K562 (cell line): ENCODE results near the gene ZBTB38. TPM values are rescaled to one million over a fixed set of nuclear protein-coding genes. Genes with fewer than 3 reads are reported as not detected.

Experiments
- ATAC-seq: fragments of 200-7000 bp; cut with Tn5 transposase; 3 replicates; pipeline ENCODE4 v1.9.1; 2020; ENCODE audit warnings: moderate library complexity
- BruUV-seq: library from RNA; stranded (reverse); fragments of 400-500 nt; replicated peaks from 2 replicates; lab custom pipeline; 2021; lab: Mats Ljungman, UMichigan
- CTCF ChIA-PET: fragments of 300-600 bp; formaldehyde crosslinking; extraction: SDS; loops from one replicate; lab custom pipeline; 2021; ENCODE audit warnings: low intra/inter-chr PET ratio; lab: Yijun Ruan, JAX
- POLR2A ChIA-PET: fragments of 300-600, 350-650 bp; sonication (Branson Sonifier 250); formaldehyde crosslinking; extraction: SDS; loops from one replicate; lab custom pipeline; 2021; ENCODE audit warnings: antibody characterized with exemption, inconsistent platforms; lab: Yijun Ruan, JAX
- DNase-seq, 4 experiments: peaks; one replicate each; pipeline versions ENCODE4 v3.0.0 to v3.0.0-alpha.2; 2011 to 2018; ENCODE audit warnings: low spot score in 3 of 4, mixed read lengths in 3 of 4; ENCODE audit errors: extremely low read depth in 1 of 4
- FAIRE-seq: peaks from 2 replicates; lab custom pipeline; 2011; peaks lifted over from hg19 to GRCh38; lab: Jason Lieb, UNC
- H2AFZ ChIP-seq: 2 replicates; pipeline ENCODE4 v1.6.0; 2011; ENCODE audit warnings: low read depth, low read length, control low read depth, inconsistent platforms
- H3K27ac ChIP-seq: fragments of 200-600 bp; 3 replicates; pipeline ENCODE4 v1.8.0; 2011; ENCODE audit warnings: low read depth, mild to moderate bottlenecking, control low read depth, inconsistent platforms, low read length, moderate library complexity, mixed read lengths; ENCODE audit errors: extremely low read depth
- H3K27me3 ChIP-seq, 2 experiments: fragments of 300-600 bp in 1 of 2; 2 replicates in 1 of 2; 3 replicates in 1 of 2; pipeline versions ENCODE4 v1.6.0 to v1.8.0; 2011; ENCODE audit warnings: inconsistent platforms in 2 of 2, low read length in 2 of 2, mild to moderate bottlenecking in 1 of 2, mixed read lengths in 1 of 2, moderate library complexity in 1 of 2; ENCODE audit not compliant: control insufficient read depth in 2 of 2, insufficient read depth in 2 of 2
- H3K36me3 ChIP-seq: fragments of 300-600 bp; 3 replicates; pipeline ENCODE4 v1.8.0; 2011; ENCODE audit warnings: mild to moderate bottlenecking, low read length, inconsistent platforms; ENCODE audit not compliant: control insufficient read depth, insufficient read depth
- H3K4me1 ChIP-seq, 2 experiments: fragments of 200-600 bp in 1 of 2; replicated peaks in 1 of 2; 2 replicates in 1 of 2; 3 replicates in 1 of 2; pipeline versions ENCODE4 v1.5.1 to v1.8.0; 2011; ENCODE audit warnings: inconsistent platforms in 2 of 2, low read length in 2 of 2, mild to moderate bottlenecking in 1 of 2, mixed read lengths in 1 of 2, moderate library complexity in 1 of 2; ENCODE audit not compliant: control insufficient read depth in 2 of 2, insufficient read depth in 2 of 2
- H3K4me2 ChIP-seq: 2 replicates; pipeline ENCODE4 v1.6.1; 2011; ENCODE audit warnings: low read length, control low read depth, inconsistent platforms, mixed read lengths; ENCODE audit not compliant: insufficient read depth
- H3K4me3 ChIP-seq: fragments of 200-600 bp; sonication (generic), shearing (Covaris generic); 2 replicates; pipeline ENCODE4 v1.5.1; 2016; ENCODE audit warnings: control low read depth, inconsistent platforms
- H3K79me2 ChIP-seq: fragments of 200-600 bp; 3 replicates; pipeline ENCODE4 v1.8.0; 2011; ENCODE audit warnings: low read length, inconsistent platforms; ENCODE audit not compliant: control insufficient read depth, insufficient read depth
- H3K9ac ChIP-seq, 2 experiments: 2 replicates each; pipeline versions ENCODE4 v1.6.0 to v1.6.1; 2011; ENCODE audit warnings: low read depth in 2 of 2, low read length in 2 of 2, control low read depth in 1 of 2, inconsistent platforms in 1 of 2, mild to moderate bottlenecking in 1 of 2, mixed read lengths in 1 of 2; ENCODE audit not compliant: insufficient read depth in 1 of 2
- H3K9me1 ChIP-seq: one replicate; pipeline ENCODE4 v1.6.0; 2011; ENCODE audit warnings: inconsistent platforms, mild to moderate bottlenecking, low read length, moderate library complexity; ENCODE audit not compliant: control insufficient read depth, insufficient read depth
- H3K9me3 ChIP-seq: replicated peaks from 2 replicates; pipeline ENCODE4 v1.5.1; 2011; ENCODE audit warnings: low read depth, low read length, inconsistent platforms; ENCODE audit not compliant: control insufficient read depth, insufficient read depth
- H4K20me1 ChIP-seq: replicated peaks from 2 replicates; pipeline ENCODE4 v1.6.1; 2011; ENCODE audit warnings: low read length, inconsistent platforms, mixed read lengths; ENCODE audit not compliant: control insufficient read depth, insufficient read depth
- BRCA1 ChIP-seq, 2 experiments: fragments of 450-650 bp in 1 of 2; sonication (generic) in 1 of 2; formaldehyde crosslinking in 1 of 2; IDR thresholded peaks; 2 replicates each; pipeline versions ENCODE4 v1.5.0 to v1.6.1; 2017 to 2020; ENCODE audit warnings: mild to moderate bottlenecking in 1 of 2, missing genetic modification reagents in 1 of 2
- KLF13 ChIP-seq: fragments of 450-650 bp; IDR thresholded peaks from 2 replicates; pipeline ENCODE4 v1.6.1; 2016; ENCODE audit warnings: missing genetic modification characterization, low read depth, mild to moderate bottlenecking, missing compliant biosample characterization, moderate library complexity, borderline replicate concordance
- PKNOX1 ChIP-seq: fragments of 450-650 bp; IDR thresholded peaks from 2 replicates; pipeline ENCODE4 v1.6.1; 2016
- PTBP1 ChIP-seq: fragments of 200-400 bp; formaldehyde crosslinking; IDR thresholded peaks from 2 replicates; pipeline ENCODE4 v1.6.1; 2017; ENCODE audit warnings: low read depth, low read length
- SETDB1 ChIP-seq: IDR thresholded peaks from one replicate; pipeline ENCODE4 v1.6.1; 2012; ENCODE audit warnings: low read length, control low read depth, inconsistent platforms
- SMARCA4 ChIP-seq: fragments of 450-650 bp; IDR thresholded peaks from 2 replicates; pipeline ENCODE4 v1.6.1; 2016
- SREBF2 ChIP-seq: sonication (generic); formaldehyde crosslinking; IDR thresholded peaks from 2 replicates; pipeline ENCODE4 v1.4.0; 2020; ENCODE audit warnings: mild to moderate bottlenecking, missing genetic modification reagents
- TCF7L2 ChIP-seq: fragments of 150-350 bp; IDR thresholded peaks from 2 replicates; pipeline ENCODE4 v1.6.1; 2016; ENCODE audit warnings: low read depth, mild to moderate bottlenecking, low read length, moderate library complexity
- TRIM28 ChIP-seq: fragments of 450-650 bp; IDR thresholded peaks from 2 replicates; pipeline ENCODE4 v1.6.1; 2017
- ZBTB7A ChIP-seq: IDR thresholded peaks from 2 replicates; pipeline ENCODE4 v1.6.1; 2011; ENCODE audit warnings: low read depth, mild to moderate bottlenecking, low read length, moderate library complexity, borderline replicate concordance; ENCODE audit not compliant: control insufficient read depth
- ZFP36 ChIP-seq: fragments of 150-350 bp; IDR thresholded peaks from 2 replicates; pipeline ENCODE4 v1.6.1; 2018; ENCODE audit warnings: low read length, low read depth; ENCODE audit not compliant: partially characterized antibody
- ZNF124 ChIP-seq: sonication (generic); formaldehyde crosslinking; IDR thresholded peaks from 2 replicates; pipeline ENCODE4 v1.8.1; 2022; ENCODE audit warnings: missing genetic modification reagents
- ZNF778 ChIP-seq: fragments of 450-650 bp; formaldehyde crosslinking; IDR thresholded peaks from 2 replicates; pipeline ENCODE4 v1.4.0; 2020; ENCODE audit warnings: mild to moderate bottlenecking, moderate library complexity
- WGBS: fragments of 100-300 bp; shearing (Covaris generic); methylation state at CpG from one replicate; pipeline ENCODE4 v1.1.6; 2016; ENCODE audit warnings: low coverage, mixed read lengths; ENCODE audit not compliant: insufficient coverage; ENCODE audit errors: missing lambda C conversion rate; 5-methylcytosine and 5-hydroxymethylcytosine counted together
- in situ Hi-C: fragments of 300-500 bp; cut with MboI; formaldehyde crosslinking; loops from 4 replicates; pipeline ENCODE4 v1.15.0; 2018; ENCODE audit warnings: inconsistent platforms, mixed read lengths
- intact Hi-C: fragments of 100-400 bp; cut with micrococcal nuclease; formaldehyde crosslinking; loops from 2 replicates; pipeline ENCODE4 v1.14.2; 2022
- polyA plus RNA-seq, 8 experiments: library from polyadenylated mRNA; depleted of rRNA in 4 of 8; stranded (reverse) in 5 of 8; unstranded in 3 of 8; fragments of >200 nt; fragmentation: Nextera tagmentation in 2 of 8; fragmentation: Illumina TruSeq in 1 of 8; extraction: Ambion mirVana in 2 of 8; extraction: Trizol in 1 of 8; gene quantifications; 2 replicates each; pipeline versions ENCODE4 v1.2.1 to v1.2.3, GENCODE V29; 2011 to 2014; ENCODE audit warnings: inconsistent platforms in 1 of 8, missing spikeins in 1 of 8
- total RNA-seq, 7 experiments: library from RNA; depleted of rRNA in 6 of 7; stranded (reverse); fragments of >200 nt in 6 of 7; fragmentation: Illumina TruSeq in 2 of 7; extraction: Trizol in 2 of 7; gene quantifications; 2 replicates each; pipeline versions ENCODE4 v1.2.1 to v1.2.3, GENCODE V29; 2011 to 2021; ENCODE audit warnings: low replicate concordance in 1 of 7

Gene ZBTB38
- total and polyA plus RNA-seq, 9 of the 15 experiments (the other 6 are each of a cell fraction or from before 2014, with no cell fraction given), result 12.1 to 39.4 (median 22.9) TPM

- TF ChIP-seq SREBF2 (CRISPR knock-in tag) (no peak), PKNOX1 (no peak)
- TF ChIP-seq, all 486 proteins: peak for 0
These were observed 38.7 kb downstream of the ZBTB38 start (continued) for GRCh38 chr3:141407047-141407446.

- Histone ChIP-seq H3K9me1 (no peaks in the 10 kb centered on the region), H3K9me3 (no peaks in the 10 kb centered on the region), H4K20me1 (no peaks in the 10 kb centered on the region), H3K27ac (no peak overlapping the region), H3K9ac (no peak overlapping the region), H3K4me3 (no peak overlapping the region), H3K4me2 (no peak overlapping the region), H3K4me1 (peaks cover 2 to 23% of the 10 kb centered on the region in 2 experiments; a peak in 4 of 5 replicates), H3K36me3 (peaks cover 24% of the 10 kb centered on the region), H2AFZ (no peak overlapping the region), H3K27me3 (no peaks in the 10 kb centered on the region), H3K79me2 (no peaks in the 10 kb centered on the region)
- no peak for FAIRE-seq
- no peak for ATAC-seq
- POLR2A ChIA-PET, result no interaction called here
- no peak for DNase-seq
- CTCF ChIA-PET, result no interaction called here
- no TSS peak for BruUV-seq
- in situ Hi-C loops, result no loop called here
- intact Hi-C loops, result no loop called here
- 70% methylated on average over 2 of the region's 2 CpGs for WGBS
- TF ChIP-seq SETDB1, result no peak
- TF ChIP-seq PTBP1, result no peak
- TF ChIP-seq ZBTB7A, result no peak
- no peak for TF ChIP-seq ZFP36
- no peak for TF ChIP-seq ZNF778 (CRISPR knock-in tag)
- no peak for TF ChIP-seq ZNF124 (CRISPR knock-in tag)
- TF ChIP-seq TRIM28, result no peak
- TF ChIP-seq BRCA1 (IDR thresholded peaks at IDR 0.05), result no peak
- no peak for TF ChIP-seq BRCA1 (CRISPR knock-in tag; IDR thresholded peaks at IDR 0.05)
- no peak for TF ChIP-seq KLF13
- no peak for TF ChIP-seq TCF7L2
- TF ChIP-seq SMARCA4, result no peak
These were observed 39.5 kb downstream of the ZBTB38 start for GRCh38 chr3:141407825-141408224.
